GM23338 (cell line): ENCODE measurements around the gene LPP. TPM values are rescaled to one million over a fixed set of nuclear protein-coding genes. Genes with fewer than 3 reads are reported as not detected.
A peak's percentile ranks its signal among the peaks of the same experiment; 100 is the strongest.

Source experiments
- ATAC-seq: fragments of 200-7000 bp; cut with Tn5 transposase; 3 replicates; pipeline ENCODE4 v1.9.1; 2020
- DNase-seq: peaks from one replicate; pipeline ENCODE4 v3.0.0-alpha.2; 2015; ENCODE audit warnings: low spot score
- H2AFZ ChIP-seq: fragments of 200-600 bp; sonication (generic); 2 replicates; pipeline ENCODE4 v1.8.0; 2016; ENCODE audit warnings: antibody characterized with exemption, mild to moderate bottlenecking, moderate library complexity
- H3F3A ChIP-seq: fragments of 200-600 bp; sonication (generic); replicated peaks from 2 replicates; pipeline ENCODE4 v1.8.0; 2017; ENCODE audit warnings: antibody characterized with exemption, mixed run types, low read depth
- H3K27ac ChIP-seq: fragments of 200-600 bp; sonication (generic); 2 replicates; pipeline ENCODE4 v1.6.1; 2016; ENCODE audit warnings: low read depth
- H3K27me3 ChIP-seq: fragments of 200-600 bp; sonication (generic); 2 replicates; pipeline ENCODE4 v1.8.0; 2016; ENCODE audit warnings: mild to moderate bottlenecking, mixed run types, moderate library complexity; ENCODE audit not compliant: insufficient read depth
- H3K36me3 ChIP-seq: fragments of 200-600 bp; sonication (generic); 2 replicates; pipeline ENCODE4 v1.8.0; 2016; ENCODE audit warnings: mild to moderate bottlenecking; ENCODE audit not compliant: insufficient read depth
- H3K4me1 ChIP-seq: fragments of 200-600 bp; sonication (generic); 2 replicates; pipeline ENCODE4 v1.8.0; 2016; ENCODE audit warnings: mild to moderate bottlenecking, moderate library complexity; ENCODE audit not compliant: insufficient read depth
- H3K4me2 ChIP-seq: fragments of 200-600 bp; sonication (generic); 2 replicates; pipeline ENCODE4 v1.7.1; 2017; ENCODE audit warnings: mixed run types
- H3K4me3 ChIP-seq: fragments of 200-600 bp; sonication (generic); 2 replicates; pipeline ENCODE4 v1.6.1; 2016; ENCODE audit warnings: mixed run types
- H3K79me2 ChIP-seq: fragments of 200-600 bp; sonication (generic); replicated peaks from 2 replicates; pipeline ENCODE4 v1.8.0; 2017; ENCODE audit warnings: mild to moderate bottlenecking; ENCODE audit not compliant: insufficient read depth
- H3K9me2 ChIP-seq: fragments of 200-600 bp; sonication (generic); 2 replicates; pipeline ENCODE4 v1.8.0; 2017; ENCODE audit not compliant: insufficient read depth
- H4K20me1 ChIP-seq: fragments of 200-600 bp; sonication (generic); replicated peaks from 2 replicates; pipeline ENCODE4 v1.8.0; 2017; ENCODE audit warnings: mild to moderate bottlenecking; ENCODE audit not compliant: insufficient read depth
- H3K27ac Mint-ChIP-seq: 2 replicates; pipeline ENCODE4 v1.8.0; 2020; ENCODE audit warnings: inconsistent platforms, mild to moderate bottlenecking, moderate library complexity, mixed read lengths
- H3K27me3 Mint-ChIP-seq: 3 replicates; pipeline ENCODE4 v1.8.0; 2022; ENCODE audit warnings: low read depth, mild to moderate bottlenecking, moderate library complexity, mixed read lengths, inconsistent platforms; ENCODE audit not compliant: insufficient read depth, poor library complexity
- H3K36me3 Mint-ChIP-seq: 3 replicates; pipeline ENCODE4 v1.8.0; 2021; ENCODE audit warnings: low read depth, mild to moderate bottlenecking, inconsistent platforms, moderate library complexity, mixed read lengths
- H3K4me1 Mint-ChIP-seq: 3 replicates; pipeline ENCODE4 v1.8.0; 2020; ENCODE audit warnings: mild to moderate bottlenecking, inconsistent platforms, mixed read lengths
- H3K4me3 Mint-ChIP-seq: 3 replicates; pipeline ENCODE4 v1.8.0; 2021; ENCODE audit warnings: moderate library complexity, mild to moderate bottlenecking, inconsistent platforms, mixed read lengths
- H3K9me3 Mint-ChIP-seq: 3 replicates; pipeline ENCODE4 v1.8.0; 2020; ENCODE audit warnings: moderate library complexity, mild to moderate bottlenecking, inconsistent platforms, mixed read lengths
- CREB1 ChIP-seq: fragments of 250-450 bp; sonication (Bioruptor Pico); IDR thresholded peaks from 2 replicates; pipeline ENCODE4 v1.5.0; 2020; ENCODE audit warnings: low read depth, mild to moderate bottlenecking, moderate library complexity
- EZH2 ChIP-seq: fragments of 200-600 bp; sonication (generic); IDR thresholded peaks from one replicate; pipeline ENCODE4 v1.8.0; 2017; ENCODE audit warnings: antibody characterized with exemption, mild to moderate bottlenecking, low read depth; ENCODE audit not compliant: unreplicated experiment
- EZH2phosphoT487 ChIP-seq: fragments of 200-600 bp; sonication (generic); IDR thresholded peaks from one replicate; pipeline ENCODE4 v1.8.1; 2018; ENCODE audit warnings: antibody characterized with exemption; ENCODE audit not compliant: unreplicated experiment
- POLR2AphosphoS5 ChIP-seq: IDR thresholded peaks from 2 replicates; pipeline ENCODE4 v1.6.1; 2016; ENCODE audit warnings: antibody characterized with exemption, low read depth
- STAT1 ChIP-seq: IDR thresholded peaks from one replicate; pipeline ENCODE4 v1.6.1; 2016; ENCODE audit warnings: antibody characterized with exemption; ENCODE audit not compliant: unreplicated experiment
- ZNF114 ChIP-seq: fragments of 250-450 bp; sonication (Bioruptor Pico); IDR thresholded peaks from 2 replicates; pipeline ENCODE4 v1.5.0; 2020; ENCODE audit warnings: mild to moderate bottlenecking, moderate library complexity
- ZNF331 ChIP-seq: fragments of 250-450 bp; sonication (Bioruptor Pico); IDR thresholded peaks from 2 replicates; pipeline ENCODE4 v1.5.0; 2020; ENCODE audit warnings: low read depth, mild to moderate bottlenecking, moderate library complexity
- polyA plus RNA-seq: library from polyadenylated mRNA; unstranded; fragments of >200 nt; fragmentation: Nextera tagmentation; extraction: Ambion mirVana; gene quantifications from 2 replicates; pipeline ENCODE4 v1.2.1, GENCODE V29; 2016
- total RNA-seq: library from RNA; depleted of rRNA; stranded (reverse); fragments of >200 nt; shearing (Covaris generic); gene quantifications from 2 replicates; pipeline ENCODE4 v1.2.3, GENCODE V29; 2014
- TF ChIP-seq, protein P1 (sequence below): fragments of 250-450 bp; sonication (Bioruptor Pico); IDR thresholded peaks from 2 replicates; pipeline ENCODE4 v1.5.0; 2020; ENCODE audit warnings: mild to moderate bottlenecking, moderate library complexity

Gene LPP
- total and polyA plus RNA-seq, 2 experiments from 2014 or later: 23.0 to 35.2 TPM

DNA sequence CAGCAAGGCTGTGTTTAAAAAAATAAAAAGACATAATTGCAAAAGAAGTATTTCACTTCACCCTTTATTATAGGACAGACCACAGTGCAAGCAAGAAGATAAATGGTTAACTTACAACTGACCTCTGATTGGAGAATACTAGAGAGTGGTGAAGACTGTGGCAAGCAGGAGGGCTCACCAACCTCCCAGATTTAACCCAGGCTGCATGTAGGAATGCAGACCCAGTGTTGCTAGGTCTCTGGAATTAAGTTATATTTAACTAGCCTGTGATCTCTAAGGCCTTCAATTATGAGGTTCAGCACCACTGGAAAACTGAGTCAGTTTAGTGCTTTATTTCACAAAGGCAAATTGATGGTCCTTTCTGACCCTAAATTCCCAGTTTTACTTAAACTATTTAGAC lies 436.6 kb downstream of the LPP start (continued):
- TF ChIP-seq, protein P1, sequence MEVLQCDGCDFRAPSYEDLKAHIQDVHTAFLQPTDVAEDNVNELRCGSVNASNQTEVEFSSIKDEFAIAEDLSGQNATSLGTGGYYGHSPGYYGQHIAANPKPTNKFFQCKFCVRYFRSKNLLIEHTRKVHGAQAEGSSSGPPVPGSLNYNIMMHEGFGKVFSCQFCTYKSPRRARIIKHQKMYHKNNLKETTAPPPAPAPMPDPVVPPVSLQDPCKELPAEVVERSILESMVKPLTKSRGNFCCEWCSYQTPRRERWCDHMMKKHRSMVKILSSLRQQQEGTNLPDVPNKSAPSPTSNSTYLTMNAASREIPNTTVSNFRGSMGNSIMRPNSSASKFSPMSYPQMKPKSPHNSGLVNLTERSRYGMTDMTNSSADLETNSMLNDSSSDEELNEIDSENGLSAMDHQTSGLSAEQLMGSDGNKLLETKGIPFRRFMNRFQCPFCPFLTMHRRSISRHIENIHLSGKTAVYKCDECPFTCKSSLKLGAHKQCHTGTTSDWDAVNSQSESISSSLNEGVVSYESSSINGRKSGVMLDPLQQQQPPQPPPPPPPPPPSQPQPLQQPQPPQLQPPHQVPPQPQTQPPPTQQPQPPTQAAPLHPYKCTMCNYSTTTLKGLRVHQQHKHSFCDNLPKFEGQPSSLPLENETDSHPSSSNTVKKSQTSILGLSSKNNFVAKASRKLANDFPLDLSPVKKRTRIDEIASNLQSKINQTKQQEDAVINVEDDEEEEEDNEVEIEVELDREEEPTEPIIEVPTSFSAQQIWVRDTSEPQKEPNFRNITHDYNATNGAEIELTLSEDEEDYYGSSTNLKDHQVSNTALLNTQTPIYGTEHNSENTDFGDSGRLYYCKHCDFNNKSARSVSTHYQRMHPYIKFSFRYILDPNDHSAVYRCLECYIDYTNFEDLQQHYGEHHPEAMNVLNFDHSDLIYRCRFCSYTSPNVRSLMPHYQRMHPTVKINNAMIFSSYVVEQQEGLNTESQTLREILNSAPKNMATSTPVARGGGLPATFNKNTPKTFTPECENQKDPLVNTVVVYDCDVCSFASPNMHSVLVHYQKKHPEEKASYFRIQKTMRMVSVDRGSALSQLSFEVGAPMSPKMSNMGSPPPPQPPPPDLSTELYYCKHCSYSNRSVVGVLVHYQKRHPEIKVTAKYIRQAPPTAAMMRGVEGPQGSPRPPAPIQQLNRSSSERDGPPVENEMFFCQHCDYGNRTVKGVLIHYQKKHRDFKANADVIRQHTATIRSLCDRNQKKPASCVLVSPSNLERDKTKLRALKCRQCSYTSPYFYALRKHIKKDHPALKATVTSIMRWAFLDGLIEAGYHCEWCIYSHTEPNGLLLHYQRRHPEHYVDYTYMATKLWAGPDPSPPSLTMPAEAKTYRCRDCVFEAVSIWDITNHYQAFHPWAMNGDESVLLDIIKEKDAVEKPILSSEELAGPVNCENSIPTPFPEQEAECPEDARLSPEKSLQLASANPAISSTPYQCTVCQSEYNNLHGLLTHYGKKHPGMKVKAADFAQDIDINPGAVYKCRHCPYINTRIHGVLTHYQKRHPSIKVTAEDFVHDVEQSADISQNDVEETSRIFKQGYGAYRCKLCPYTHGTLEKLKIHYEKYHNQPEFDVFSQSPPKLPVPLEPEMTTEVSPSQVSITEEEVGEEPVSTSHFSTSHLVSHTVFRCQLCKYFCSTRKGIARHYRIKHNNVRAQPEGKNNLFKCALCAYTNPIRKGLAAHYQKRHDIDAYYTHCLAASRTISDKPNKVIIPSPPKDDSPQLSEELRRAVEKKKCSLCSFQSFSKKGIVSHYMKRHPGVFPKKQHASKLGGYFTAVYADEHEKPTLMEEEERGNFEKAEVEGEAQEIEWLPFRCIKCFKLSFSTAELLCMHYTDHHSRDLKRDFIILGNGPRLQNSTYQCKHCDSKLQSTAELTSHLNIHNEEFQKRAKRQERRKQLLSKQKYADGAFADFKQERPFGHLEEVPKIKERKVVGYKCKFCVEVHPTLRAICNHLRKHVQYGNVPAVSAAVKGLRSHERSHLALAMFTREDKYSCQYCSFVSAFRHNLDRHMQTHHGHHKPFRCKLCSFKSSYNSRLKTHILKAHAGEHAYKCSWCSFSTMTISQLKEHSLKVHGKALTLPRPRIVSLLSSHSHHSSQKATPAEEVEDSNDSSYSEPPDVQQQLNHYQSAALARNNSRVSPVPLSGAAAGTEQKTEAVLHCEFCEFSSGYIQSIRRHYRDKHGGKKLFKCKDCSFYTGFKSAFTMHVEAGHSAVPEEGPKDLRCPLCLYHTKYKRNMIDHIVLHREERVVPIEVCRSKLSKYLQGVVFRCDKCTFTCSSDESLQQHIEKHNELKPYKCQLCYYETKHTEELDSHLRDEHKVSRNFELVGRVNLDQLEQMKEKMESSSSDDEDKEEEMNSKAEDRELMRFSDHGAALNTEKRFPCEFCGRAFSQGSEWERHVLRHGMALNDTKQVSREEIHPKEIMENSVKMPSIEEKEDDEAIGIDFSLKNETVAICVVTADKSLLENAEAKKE (CRISPR knock-in tag): no peak

DNA sequence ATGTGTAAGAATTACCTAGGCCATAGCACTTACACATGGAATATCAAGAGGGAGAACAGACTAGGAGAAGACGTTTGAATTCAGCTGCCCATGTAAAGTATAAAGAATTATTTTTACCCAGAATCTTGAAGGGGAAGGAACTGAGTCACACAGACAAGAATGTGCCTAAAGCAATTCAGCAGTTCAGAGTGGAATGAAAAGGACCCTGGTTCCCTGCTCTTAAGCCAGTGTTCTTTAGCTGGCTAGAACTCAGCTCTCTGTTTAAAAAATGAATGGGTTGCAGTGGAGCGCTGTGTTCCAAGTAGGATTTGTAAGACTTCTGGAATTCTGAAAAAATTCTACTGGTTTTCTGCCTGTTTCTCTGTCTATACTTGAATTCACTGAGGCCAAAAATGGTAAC lies 440.2 kb downstream of the LPP start:
- Histone ChIP-seq H3K36me3 (no peaks in the 10 kb centered on the region), H3K4me3 (no peak overlapping the region), H3K4me1 (no peaks in the 10 kb centered on the region), H3K27me3 (no peaks in the 10 kb centered on the region), H3F3A (no peaks in the 10 kb centered on the region), H3K9me2 (no peaks in the 10 kb centered on the region), H2AFZ (no peak overlapping the region), H3K27ac (no peak overlapping the region), H3K4me2 (no peak overlapping the region), H4K20me1 (no peaks in the 10 kb centered on the region), H3K79me2 (no peaks in the 10 kb centered on the region)
- DNase-seq (peak; percentile 6), ATAC-seq (no peak)
- Mint-ChIP-seq H3K27me3 (no peaks in the 10 kb centered on the region), H3K36me3 (no peaks in the 10 kb centered on the region), H3K27ac (no peak overlapping the region), H3K9me3 (no peaks in the 10 kb centered on the region), H3K4me3 (no peak overlapping the region), H3K4me1 (no peaks in the 10 kb centered on the region)
- TF ChIP-seq ZNF331 (CRISPR knock-in tag) (no peak), EZH2 (no peak), ZNF114 (CRISPR knock-in tag) (no peak), STAT1 (no peak), EZH2phosphoT487 (no peak), CREB1 (CRISPR knock-in tag) (no peak), POLR2AphosphoS5 (no peak)
- TF ChIP-seq, protein P1 (CRISPR knock-in tag): no peak
